Ovary (tissue), 9 donors: ENCODE data around the gene PRRC2C. TPM values are rescaled to one million over a fixed set of nuclear protein-coding genes. Genes with fewer than 3 reads are reported as not detected.

Source experiments
- DNase-seq, 5 donors: peaks; one replicate each; pipeline ENCODE4 v3.0.0-alpha.2; 2019 to 2020
- H3K27ac ChIP-seq, 2 donors: fragments of 200-600 bp; one replicate each; pipeline versions ENCODE4 v1.5.1 to v1.8.0; 2019 to 2022
- H3K27me3 ChIP-seq: fragments of 200-600 bp; one replicate; pipeline ENCODE4 v1.8.0; 2022
- H3K36me3 ChIP-seq: fragments of 200-600 bp; sonication (generic); one replicate; pipeline ENCODE4 v1.5.1; 2019
- H3K4me1 ChIP-seq: one replicate; pipeline ENCODE4 v1.8.1; 2013; ENCODE audit warnings: mild to moderate bottlenecking, moderate library complexity; ENCODE audit not compliant: insufficient read depth
- H3K4me3 ChIP-seq: fragments of 200-600 bp; sonication (generic); one replicate; pipeline ENCODE4 v1.5.1; 2017
- H3K9me3 ChIP-seq, 2 donors: fragments of 200-600 bp in 1 of 2; sonication (generic) in 1 of 2; one replicate each; pipeline versions ENCODE4 v1.5.1 to v1.8.1; 2013 to 2019; ENCODE audit warnings: mild to moderate bottlenecking in 1 of 2, moderate library complexity in 1 of 2
- CTCF ChIP-seq, 3 donors: fragments of 450-650 bp in 2 of 3; fragments of 200-600 bp in 1 of 3; IDR thresholded peaks; one replicate each; pipeline versions ENCODE4 v1.5.1 to v1.8.0; 2016 to 2022; ENCODE audit warnings: antibody characterized with exemption in 3 of 3, mild to moderate bottlenecking in 1 of 3
- EP300 ChIP-seq: sonication (generic); formaldehyde crosslinking; IDR thresholded peaks from one replicate; pipeline ENCODE4 v1.6.1; 2017; ENCODE audit warnings: antibody characterized with exemption
- POLR2A ChIP-seq: fragments of 450-650 bp; IDR thresholded peaks from one replicate; pipeline ENCODE4 v1.6.1; 2017; ENCODE audit warnings: antibody characterized with exemption, mild to moderate bottlenecking, moderate library complexity
- WGBS, 3 donors: extraction: QIAGEN DNeasy Blood & Tissue Kit in 1 of 3; methylation state at CpG; one replicate each; pipeline versions ENCODE4 v1.1.5 to v1.1.7; 2013 to 2017; 5-methylcytosine and 5-hydroxymethylcytosine counted together
- intact Hi-C, 4 donors: fragments of 100-400 bp; cut with DNase I; formaldehyde crosslinking; loops; one replicate each; pipeline versions ENCODE4 v1.11.0 to v1.15.1; 2022 to 2023
- polyA plus RNA-seq, 2 donors: library from polyadenylated mRNA; stranded (reverse); fragments of 200-250 nt in 1 of 2; fragments of 350-450 nt in 1 of 2; fragmentation: Illumina TruSeq in 1 of 2; extraction: RNeasy Lipid Tissue Mini Kit (QIAGEN cat#74804) in 1 of 2; gene quantifications; one replicate each; pipeline ENCODE4 v1.2.3, GENCODE V29; 2013 to 2014
- small RNA-seq: library from RNA; depleted of rRNA; stranded (forward); fragments of <200 nt; gene quantifications from one replicate; pipeline ENCODE3, GENCODE V24; 2016
- total RNA-seq, 7 donors: library from RNA; depleted of rRNA in 2 of 7; stranded (reverse); fragments of >200 nt in 2 of 7; fragmentation: NEBNext Ultra II Directional in 3 of 7; extraction: Animal tissue kit (Norgen Biotek cat#: 25700) in 3 of 7; gene quantifications; one replicate each; pipeline versions ENCODE4 v1.1.0 to v1.2.4, GENCODE V29; 2016 to 2023
- donor health status: DM: no; HTN: no; CAD: no; lungs with moderate emphysema.
- donor health status: DM: no; HTN: no; CAD: no.
- donor health status: Bipolar disorder and iron deficiency.
- donor health status: DM: yes; HTN: yes; CAD: no.
- donor health status: DM: no; HTN: no; CAD: no.
- donor health status: DM: yes; HTN: yes; CAD: no.

The PRRC2C gene
- total and polyA plus RNA-seq, 9 donors: 30.7 to 136 (median 107) TPM

DNA sequence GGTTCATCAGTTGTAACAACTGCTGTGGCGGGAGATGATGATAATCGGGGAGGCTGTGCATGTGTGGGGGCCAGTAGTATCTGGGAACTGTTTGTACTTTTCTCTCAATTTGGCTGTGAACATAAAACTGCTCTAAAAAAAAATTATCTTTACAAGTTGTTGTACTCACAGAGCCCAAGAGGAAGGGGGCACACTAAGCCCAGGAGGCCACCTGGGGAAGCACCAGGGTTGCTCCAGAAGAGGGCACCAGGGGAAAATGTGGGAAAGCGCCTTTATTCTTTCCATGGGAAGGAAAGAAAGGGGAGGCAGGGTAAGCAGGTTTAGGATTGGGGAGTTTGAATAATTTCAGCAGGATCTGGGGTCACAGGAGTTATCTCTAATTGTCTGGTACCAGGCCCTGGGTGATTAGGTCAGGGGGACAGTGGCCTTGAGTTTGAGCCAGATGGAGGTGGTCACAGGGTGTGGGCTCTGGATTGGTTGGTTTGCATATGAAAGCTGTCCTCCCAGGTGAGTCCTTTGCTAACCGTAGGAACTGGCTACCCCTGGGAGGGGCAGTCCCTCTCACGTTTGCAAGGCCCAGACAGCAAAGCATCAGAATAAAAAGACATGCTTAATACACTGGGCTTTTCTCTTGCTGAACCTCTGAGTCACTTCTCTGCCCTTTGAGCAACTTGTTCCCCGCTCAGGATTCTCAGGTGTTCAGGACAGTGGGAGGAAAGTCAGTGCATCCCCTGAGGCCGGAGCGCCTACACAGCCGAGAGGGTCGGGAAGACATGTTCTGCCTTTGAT lies 155.9 kb downstream of the PRRC2C start:
- Histone ChIP-seq H3K4me3 (no peak overlapping the region), H3K27me3 (no peaks in the 10 kb centered on the region), H3K36me3 (no peaks in the 10 kb centered on the region), H3K4me1 (peaks cover 8% of the 10 kb centered on the region), H3K27ac (no peak overlapping the region), H3K9me3 (no peaks in the 10 kb centered on the region)
- TF ChIP-seq EP300: no peak
- no peak for TF ChIP-seq POLR2A
- no peak for TF ChIP-seq CTCF (IDR thresholded peaks at IDR 0.05)
- DNase-seq: peak in 1 of 5 donors; percentile 61
- intact Hi-C loops: loop anchor here in 3 of 4 donors (5.0 to 10.0 kb wide), 4 partner anchors 74 to 344 kb away; partner anchors contain the start of gene PRRC2C (in 1 of the 3)
- WGBS, 3 donors: 45 to 55% (median 50%) methylated on average over 10 of the region's 10 CpGs

GRCh38 chr1:171642197-171642596 lies 156.9 kb downstream of the PRRC2C start:
- no peaks in the 10 kb centered on the region for H3K36me3 ChIP-seq
- peaks cover 8% of the 10 kb centered on the region for H3K4me1 ChIP-seq
- no peak for DNase-seq
- TF ChIP-seq POLR2A (no peak), CTCF (IDR thresholded peaks at IDR 0.05) (no peak), EP300 (no peak)
- 91 to 93% (median 92%) methylated on average over 4 of the region's 4 CpGs for WGBS, 3 donors
- H3K9me3 ChIP-seq: no peaks in the 10 kb centered on the region
- no peaks in the 10 kb centered on the region for H3K27me3 ChIP-seq
- no peak overlapping the region for H3K4me3 ChIP-seq
- no peak overlapping the region for H3K27ac ChIP-seq
- intact Hi-C loops: loop anchor here in 3 of 4 donors (5.0 to 10.0 kb wide), 4 partner anchors 73 to 343 kb away; partner anchors contain the start of gene PRRC2C (in 1 of the 3)

Small RNA genes within 50 kb of the gene (small RNA-seq; reads per million reads assigned to genes)
- gene CYCSP53: not detected

Other genes starting within 250 kb of the PRRC2C start
- 10 to 100 TPM in 2 of 7 donors, 1 to 10 TPM in 4, not detected in 1; 4.1 to 15.0 (median 5.8) TPM for gene FMO1, start 237.0 kb upstream of the PRRC2C start, total RNA-seq
- gene FMO1, start 237.0 kb upstream of the PRRC2C start, polyA plus RNA-seq: 10 to 100 TPM in 1 of 2 donors, 1 to 10 TPM in 1; 3.8 to 32.2 TPM
- gene FMO4, start 171.3 kb upstream of the PRRC2C start, total RNA-seq: 1 to 10 TPM; 1.9 to 4.4 (median 3.7) TPM
- gene FMO4, start 171.3 kb upstream of the PRRC2C start, polyA plus RNA-seq: 1 to 10 TPM; 3.2 to 8.0 TPM
- under 1 TPM in 1 of 7 donors, not detected in 6; 0.57 TPM for gene MYOCOS, start 136.7 kb downstream of the PRRC2C start, total RNA-seq
- under 1 TPM in 1 of 2 donors, not detected in 1; 0.08 TPM for gene MYOCOS, start 136.7 kb downstream of the PRRC2C start, polyA plus RNA-seq
- 1 to 10 TPM in 5 of 7 donors, under 1 TPM in 1, not detected in 1; 0.72 to 7.1 (median 1.1) TPM for gene MYOC, start 167.2 kb downstream of the PRRC2C start, total RNA-seq
- gene MYOC, start 167.2 kb downstream of the PRRC2C start, polyA plus RNA-seq: 1 to 10 TPM in 1 of 2 donors, under 1 TPM in 1; 0.56 to 9.4 TPM